SK-N-MC (cell line): ENCODE data around the gene MAP1B.

Experiments used
- EZH2 ChIP-seq: fragments of 200-600 bp; sonication (generic); IDR thresholded peaks from one replicate; pipeline ENCODE4 v1.6.1; 2017; ENCODE audit warnings: antibody characterized with exemption
- FOXP2 ChIP-seq: optimal IDR thresholded peaks from 2 replicates; pipeline ENCODE3; 2011; ENCODE audit warnings: mild to moderate bottlenecking, moderate library complexity; ENCODE audit not compliant: insufficient read depth; ENCODE audit errors: extremely low read length, control extremely low read depth
- POLR2AphosphoS5 ChIP-seq: IDR thresholded peaks from 2 replicates; pipeline ENCODE4 v1.6.1; 2012; ENCODE audit warnings: mild to moderate bottlenecking, low read depth, low read length, borderline replicate concordance

DNA sequence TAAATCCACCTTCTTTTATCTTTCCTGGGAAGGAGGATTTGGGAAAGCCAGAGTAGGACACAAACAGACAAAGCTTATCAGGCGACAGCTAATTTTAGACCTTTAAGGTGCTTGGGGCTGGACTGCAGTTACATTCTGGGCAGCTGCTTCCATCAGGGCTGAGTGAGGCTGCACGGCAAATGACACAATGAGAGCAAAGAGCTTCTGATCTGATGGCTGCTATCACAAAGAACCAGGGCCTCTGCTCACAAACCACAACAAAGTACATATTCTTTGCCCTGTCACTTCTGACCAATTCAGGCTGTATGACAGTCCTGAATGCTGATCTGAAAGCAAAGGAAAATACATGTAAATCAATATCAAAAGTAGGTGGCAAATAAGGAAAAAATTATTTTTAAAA, 119.7 kb downstream of the MAP1B start:
- TF ChIP-seq POLR2AphosphoS5: no peak
- TF ChIP-seq EZH2: no peak
- TF ChIP-seq FOXP2: no peak
